ENCODE results near the gene HOXA7.

The HOXA7 gene

DNA sequence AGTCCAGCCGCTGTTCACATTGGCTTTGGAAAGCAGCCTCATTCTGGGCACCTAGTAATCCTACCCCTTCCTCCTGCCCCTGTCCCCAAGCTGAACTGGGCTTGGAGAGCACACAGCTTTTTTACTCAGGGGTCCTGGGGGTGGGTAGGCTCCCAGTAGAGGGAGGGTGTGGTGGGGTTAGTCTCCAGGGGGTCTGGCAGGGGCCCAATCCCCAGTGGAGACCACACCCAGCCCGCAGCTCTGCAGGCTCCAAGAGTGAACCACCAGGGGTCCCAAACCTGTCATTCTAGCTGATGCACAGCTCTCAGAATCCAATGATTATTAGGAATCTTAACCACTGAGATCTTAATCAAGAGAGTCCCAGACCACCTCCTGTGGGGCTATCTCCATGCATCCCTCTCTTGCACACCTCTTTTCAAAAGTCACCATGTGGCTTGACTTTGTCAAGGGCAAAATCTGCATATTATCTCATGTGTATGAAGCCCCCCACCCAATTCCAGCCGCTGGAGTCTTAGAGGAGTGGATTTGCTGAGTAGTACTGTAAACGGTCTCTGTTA lies 25.9 kb upstream of the HOXA7 start:
- peak in 1 of 2 experiments; percentile 1 for DNase-seq

GRCh38 chr7:27181795-27182275 lies 25.4 kb upstream of the HOXA7 start:
- no peak for DNase-seq

GRCh38 chr7:27180431-27181420 lies 24.3 kb upstream of the HOXA7 start:
- DNase-seq, result no peak

DNA sequence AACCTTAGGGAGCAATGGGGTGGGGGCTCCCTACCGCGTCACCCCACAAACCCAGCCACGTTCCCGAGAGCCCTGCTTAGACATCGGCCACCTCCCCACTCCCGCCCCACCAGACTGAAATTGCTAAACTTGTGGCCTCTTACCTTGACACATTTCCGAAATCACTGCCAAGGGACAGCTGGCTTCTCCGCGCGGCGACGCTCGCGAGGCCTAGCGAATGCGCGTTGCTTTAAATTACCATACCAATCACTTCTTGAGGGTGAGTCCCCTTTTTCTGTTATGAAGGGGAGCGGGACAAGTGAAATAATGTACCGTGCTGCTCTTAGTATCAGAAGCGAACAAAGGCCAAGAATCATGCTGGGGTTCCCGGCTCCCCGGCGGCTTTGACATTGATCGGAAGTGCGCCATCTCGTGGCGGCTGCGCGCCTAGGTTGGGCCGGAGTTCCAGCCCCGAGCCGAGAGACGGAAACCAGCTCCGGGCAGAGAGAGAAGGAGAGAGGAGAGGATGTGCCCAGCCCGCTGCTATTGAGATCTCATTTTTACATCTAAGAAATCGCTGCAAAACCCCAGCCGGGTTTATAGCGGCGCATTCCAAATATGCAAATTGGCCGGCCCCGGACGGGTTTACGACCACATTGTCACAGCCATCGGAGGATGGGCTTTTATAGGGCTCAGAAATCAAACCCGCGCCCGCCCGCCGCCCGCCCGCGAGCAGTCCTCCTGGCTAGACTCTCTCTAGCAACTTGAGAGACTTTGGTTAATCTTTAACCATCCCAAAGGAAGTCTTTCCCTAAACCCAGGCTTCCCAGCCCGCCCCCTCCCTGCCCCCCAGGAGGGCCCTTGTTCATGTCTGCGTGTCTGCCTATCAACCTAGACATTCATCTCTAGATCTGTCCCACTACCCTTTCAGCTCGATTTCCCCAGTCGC lies 23.3 kb upstream of the HOXA7 start:
- DNase-seq, result peak; percentile 65 to 70

GRCh38 chr7:27179030-27179429 lies 22.6 kb upstream of the HOXA7 start:
- no peak for DNase-seq

- no peak for DNase-seq
Measured at GRCh38 chr7:27178366-27178765, 21.9 kb upstream of the HOXA7 start.

DNA sequence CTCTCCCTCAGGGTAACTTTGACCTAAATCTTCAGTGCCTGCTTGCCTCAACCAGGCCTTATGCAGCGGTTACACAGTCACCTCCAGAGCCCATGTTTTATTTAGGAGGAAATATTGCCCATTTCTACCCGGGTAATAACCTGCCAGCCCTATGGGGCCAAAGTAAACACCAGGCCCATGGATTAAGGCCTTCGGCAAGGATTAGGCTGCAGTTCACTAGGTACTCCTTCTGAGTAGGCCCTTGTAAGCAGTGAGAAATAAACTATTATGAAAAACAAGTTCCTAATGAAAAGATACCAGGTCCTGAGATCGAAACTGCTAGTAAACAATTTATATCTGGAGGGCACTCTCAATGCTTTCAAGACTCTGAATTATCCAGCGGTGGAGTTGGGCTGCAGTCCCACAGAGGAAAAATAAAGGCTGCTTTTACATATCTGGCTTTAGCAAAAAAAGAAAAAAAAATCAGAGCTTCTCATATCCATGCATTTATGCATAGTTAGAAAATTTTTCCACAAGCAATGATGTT lies 21.4 kb upstream of the HOXA7 start:
- DNase-seq, result no peak

DNA sequence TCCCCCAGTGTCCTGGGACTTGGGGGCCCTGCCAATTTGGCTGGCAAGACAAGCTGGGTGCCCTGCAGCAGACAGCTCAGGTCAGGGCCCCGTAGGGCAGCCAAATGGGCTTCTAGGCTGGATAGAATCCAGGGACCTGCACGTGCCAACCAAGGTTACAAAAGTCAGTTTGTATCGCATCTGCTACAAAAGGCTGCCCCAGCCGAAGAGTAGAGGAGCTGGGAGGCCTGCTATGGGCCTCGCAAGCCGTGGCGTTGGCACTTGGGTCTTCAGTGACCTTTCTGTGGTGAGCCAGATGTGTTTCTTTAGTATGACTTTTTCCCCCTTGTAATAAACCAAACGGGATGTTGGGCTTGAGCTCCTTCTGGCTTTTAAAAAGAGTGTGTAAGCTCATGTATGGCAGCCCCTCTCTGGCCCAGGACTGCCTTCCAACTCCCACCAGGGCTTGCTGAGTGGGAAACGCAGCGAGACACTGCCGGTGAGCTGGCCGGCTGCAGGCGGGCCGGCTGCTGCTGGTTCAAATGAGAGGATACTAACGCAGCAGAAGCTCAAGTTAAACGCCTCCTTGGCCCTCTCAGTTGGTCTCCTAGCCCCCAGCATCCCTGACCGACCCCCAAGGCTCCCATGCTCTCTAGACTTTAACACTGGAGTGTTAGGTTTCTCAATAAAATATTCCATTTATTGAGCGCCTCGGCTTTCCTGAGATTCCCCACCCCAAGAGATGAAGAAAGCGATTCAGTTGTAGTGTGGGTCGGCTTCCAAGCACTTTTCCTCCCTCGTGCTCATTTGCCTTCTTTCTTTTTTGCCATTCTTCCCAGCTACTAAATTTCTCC lies 20.7 kb upstream of the HOXA7 start:
- no peak for DNase-seq

- DNase-seq, result no peak
Measured at GRCh38 chr7:27176524-27176845, 20.0 kb upstream of the HOXA7 start.

DNA sequence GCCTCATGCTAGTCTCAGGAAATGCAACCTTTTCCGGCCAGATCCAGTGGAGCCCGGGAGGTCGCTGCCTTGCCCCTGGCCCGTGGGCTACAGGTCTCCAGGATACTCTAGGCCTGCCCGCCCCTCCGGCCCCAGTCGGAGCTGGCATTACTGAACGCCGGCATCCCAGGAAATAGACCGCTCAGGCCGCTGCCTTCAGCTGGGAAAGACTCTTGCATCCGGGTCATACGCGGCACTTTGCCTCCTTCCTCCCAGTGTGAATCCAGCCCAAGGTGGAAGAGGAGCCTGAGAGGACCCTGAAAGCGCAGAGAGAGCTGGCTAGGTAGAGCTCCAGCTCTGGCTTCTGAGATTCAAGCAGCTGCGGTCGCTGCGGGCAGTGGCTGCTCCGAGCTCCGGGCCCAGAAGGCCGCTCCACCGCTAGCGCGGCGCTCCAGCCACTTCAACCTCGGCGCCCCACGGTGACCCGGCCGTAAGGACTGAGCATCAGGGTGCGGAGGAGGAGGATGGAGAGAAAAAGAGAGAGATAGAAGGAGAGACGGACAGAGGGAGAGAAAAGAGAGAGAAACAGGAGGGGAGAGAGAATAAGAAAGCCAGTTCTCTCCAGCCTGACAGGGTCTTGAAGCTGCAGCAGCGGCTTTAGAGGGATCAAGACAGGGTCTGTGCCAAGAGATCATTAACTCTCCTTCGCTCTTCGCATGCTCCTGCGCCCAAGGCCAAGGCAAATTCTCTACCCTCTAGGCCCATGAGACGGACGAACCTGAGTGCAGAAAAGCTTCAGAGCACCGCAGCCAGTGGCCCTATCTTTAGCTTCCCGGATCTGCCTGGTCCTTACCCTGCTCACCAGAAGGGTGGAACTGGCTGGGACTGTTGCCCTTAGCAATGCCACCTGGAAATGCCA lies 19.4 kb upstream of the HOXA7 start:
- DNase-seq, result no peak

DNA sequence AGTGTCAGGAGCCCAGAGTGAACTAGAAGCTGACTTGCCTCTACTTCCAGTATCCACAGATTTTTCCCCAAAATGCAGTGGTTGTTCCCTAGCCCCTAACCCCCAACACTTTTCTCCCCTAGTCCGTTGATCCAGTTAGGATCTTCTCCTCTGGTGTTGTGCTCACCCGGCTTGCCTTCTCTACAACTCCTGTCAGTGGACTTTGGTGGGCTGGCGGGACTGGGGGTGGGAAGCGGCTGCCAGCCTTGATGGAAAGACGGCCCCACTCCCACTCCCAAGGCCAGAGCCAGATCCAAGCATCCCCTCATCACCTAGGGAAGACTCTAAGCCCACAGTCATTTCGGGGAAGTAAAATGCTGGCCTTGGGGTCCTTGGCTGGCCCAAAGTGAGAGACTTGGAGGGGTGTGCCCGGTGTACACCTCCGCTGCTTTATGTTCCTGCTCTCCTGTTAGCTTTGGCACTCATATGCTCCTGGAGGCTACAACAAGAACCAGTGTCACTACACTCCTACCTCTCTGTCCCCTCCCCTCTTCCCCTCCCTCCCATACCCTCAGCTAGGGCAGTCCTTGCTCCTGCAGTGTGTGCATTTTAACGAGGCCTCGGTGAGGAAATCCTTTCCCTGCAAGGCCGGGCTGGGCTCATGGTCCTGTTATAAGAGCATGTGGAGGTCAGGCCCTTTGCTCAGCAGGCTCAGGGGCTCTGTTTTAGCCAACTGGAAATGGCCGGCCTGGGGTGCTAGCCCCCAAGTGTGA lies 18.6 kb upstream of the HOXA7 start:
- DNase-seq, result no peak

DNA sequence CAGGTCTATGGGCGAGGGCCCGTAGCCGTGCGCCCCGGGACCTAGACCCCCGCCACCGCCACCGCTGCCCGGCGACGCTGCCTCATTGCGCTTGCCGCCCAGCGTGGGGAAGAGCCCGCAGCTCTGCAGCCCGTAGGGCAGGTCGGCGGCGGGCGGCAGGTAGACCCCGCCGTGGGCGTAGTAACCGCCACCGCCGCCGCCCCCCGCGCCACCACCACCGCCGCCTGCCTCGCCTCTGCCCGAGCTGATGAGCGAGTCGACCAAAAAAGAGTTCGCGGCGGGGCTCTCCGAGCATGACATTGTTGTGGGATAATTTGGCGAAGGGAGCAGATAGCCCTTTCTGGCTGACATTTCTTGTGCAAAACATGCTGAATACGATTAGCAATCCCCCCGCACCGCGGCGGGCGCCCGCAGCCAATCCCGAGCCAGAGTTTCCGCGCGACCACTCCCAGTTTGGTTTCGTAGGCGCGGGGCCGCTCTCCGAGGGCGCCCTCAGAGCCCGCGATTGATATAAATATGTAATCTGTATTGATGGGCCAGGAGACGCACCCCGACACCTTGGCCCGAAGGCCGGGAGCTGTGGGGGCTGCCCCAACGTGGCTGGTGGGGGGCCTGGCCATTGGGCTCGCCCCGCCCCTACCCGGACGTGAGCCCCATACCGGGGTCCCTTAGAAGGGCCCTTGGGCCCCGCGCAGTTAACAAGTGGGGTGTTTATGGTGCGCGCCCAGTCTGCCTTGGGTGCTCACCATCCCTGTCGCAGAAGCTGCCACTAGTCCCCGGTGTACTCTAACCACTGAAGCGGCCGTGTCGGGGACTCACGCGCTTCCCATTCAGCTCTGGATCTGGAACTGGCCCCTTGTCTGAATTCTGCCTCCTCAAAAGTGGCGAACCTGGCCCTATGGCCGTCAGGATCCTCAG lies 17.7 kb upstream of the HOXA7 start, which contains the start of gene HOXA10:
HOXA10 (minus strand) TSS at position 365 of the 918 bp plus-strand sequence; CDS start at position 351, 14 bp downstream.
- DNase-seq, result no peak

GRCh38 chr7:27173511-27173955 lies 17.1 kb upstream of the HOXA7 start:
- no peak for DNase-seq

- DNase-seq, result no peak
Measured at GRCh38 chr7:27172823-27173510, 16.5 kb upstream of the HOXA7 start.

GRCh38 chr7:27172315-27172774 lies 15.9 kb upstream of the HOXA7 start:
- DNase-seq, result no peak

DNA sequence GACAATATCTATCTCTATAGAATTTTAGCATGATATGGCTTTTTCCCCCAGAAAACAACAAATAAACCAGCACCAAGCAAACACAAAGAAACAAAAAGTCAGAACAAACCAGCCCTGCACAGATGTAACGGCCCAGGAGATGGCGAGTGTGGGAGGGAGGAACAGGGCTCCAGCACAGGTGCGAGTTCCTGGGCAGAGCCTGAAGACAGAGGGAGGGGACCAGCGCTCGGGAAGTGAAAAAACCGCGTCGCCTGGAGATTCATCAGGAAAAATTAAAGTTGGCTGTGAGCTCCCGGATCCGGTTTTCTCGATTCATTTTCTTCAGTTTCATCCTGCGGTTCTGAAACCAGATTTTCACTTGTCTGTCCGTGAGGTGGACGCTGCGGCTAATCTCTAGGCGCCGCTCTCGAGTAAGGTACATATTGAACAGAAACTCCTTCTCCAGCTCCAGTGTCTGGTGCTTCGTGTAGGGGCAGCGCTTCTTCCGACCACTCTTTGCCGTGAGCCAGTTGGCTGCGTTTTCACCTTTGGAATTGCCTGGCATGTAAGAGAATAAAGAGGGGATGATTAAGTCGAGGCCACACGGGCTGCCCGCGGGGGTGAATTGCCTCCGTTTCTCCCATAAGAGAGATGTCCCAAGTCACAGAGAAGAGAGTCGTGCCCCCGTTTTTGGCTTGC lies 15.3 kb upstream of the HOXA7 start:
- DNase-seq, result no peak

GRCh38 chr7:27171325-27171636 lies 14.8 kb upstream of the HOXA7 start:
- no peak for DNase-seq
